ENCODE measurements around the gene PLXNA4.
A peak's percentile ranks its signal among the peaks of the same experiment; 100 is the strongest.

Gene PLXNA4

DNA sequence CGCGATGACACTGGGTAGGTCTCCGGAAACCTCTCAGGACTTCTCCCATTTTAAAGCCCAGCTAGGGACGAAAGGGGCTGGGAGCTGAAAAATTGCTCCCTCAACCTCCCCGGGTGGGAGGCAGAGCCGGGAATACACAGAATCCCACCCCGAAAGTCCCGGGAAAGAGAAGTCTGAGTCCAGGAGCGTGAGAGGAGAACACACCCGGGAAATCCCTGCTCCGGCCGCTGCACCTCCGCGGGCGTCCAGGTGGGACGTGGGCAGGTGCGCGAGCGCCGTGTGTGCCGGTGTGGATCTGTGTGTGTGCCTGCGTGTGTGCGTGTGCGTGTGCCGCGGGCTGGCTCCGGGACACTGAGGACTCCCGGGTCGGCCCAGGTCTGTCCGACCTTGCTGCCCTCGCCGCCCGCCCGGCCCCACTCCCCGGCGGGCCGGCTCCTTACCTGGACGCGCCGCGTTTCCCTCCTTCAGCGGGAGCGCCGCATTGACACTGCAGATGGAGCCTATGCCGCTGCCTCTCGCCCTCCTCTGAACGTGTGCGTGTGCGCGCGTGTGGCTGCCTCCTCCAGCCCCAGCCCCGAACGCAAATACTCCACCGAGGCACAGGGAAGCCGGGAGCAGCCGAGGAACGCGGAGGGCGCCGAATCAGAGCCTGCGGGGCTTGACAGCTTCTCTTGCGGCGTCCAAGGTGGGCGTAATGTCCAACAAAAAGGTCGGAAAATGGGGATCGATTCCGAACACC, at the start of gene PLXNA4:
TSS of gene PLXNA4 (minus strand) at position 489 of the 739 bp plus-strand sequence. CDS start 67,777 bp downstream, outside the sequence.
- Histone ChIP-seq H3K4me3 (peak within 1 kb of the TSS; percentile 9; the same call in 1 of the 2 replicates), H3K4me1 (no peaks in the 10 kb centered on the region), H3K9me3 (no peaks in the 10 kb centered on the region), H3K27me3 (ENCODE audit: low read depth) (peaks cover 71% of the 10 kb centered on the region), H3K36me3 (replicated peaks) (no peaks in the 10 kb centered on the region)
- DNase-seq (ENCODE audit: low spot score in 2 of 2): no peak
- in situ Hi-C loops (cut with MboI; ENCODE audit: low sequenced_read_pairs): loop anchor here (25.0 kb wide), 1 partner anchor 889 kb away; no protein-coding TSS in a partner anchor

DNA sequence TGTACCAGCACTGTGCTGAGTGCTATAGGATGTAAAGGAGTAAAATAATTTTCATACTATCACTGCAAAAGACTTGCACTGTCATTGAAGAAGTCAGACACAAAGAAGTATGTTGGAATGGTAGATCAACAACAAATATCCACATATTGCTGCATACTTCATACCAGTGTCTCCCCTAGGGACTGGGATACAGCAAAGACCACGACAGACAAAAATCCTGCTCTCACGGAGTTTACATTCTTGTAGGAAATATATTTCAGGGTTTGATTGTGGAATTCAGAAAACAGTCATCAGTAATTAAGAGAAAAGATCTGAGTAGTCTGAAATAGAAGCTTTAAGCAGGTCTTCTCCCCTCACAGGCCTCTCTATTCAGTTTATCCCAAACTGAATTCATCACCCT, 49.4 kb upstream of the PLXNA4 start:
- Histone ChIP-seq H3K36me3 (replicated peaks) (no peaks in the 10 kb centered on the region), H3K4me3 (no peak overlapping the region), H3K4me1 (no peaks in the 10 kb centered on the region), H3K27me3 (ENCODE audit: low read depth) (no peaks in the 10 kb centered on the region), H3K9me3 (no peaks in the 10 kb centered on the region)
- in situ Hi-C loops (cut with MboI; ENCODE audit: low sequenced_read_pairs): no loop called here
- DNase-seq (ENCODE audit: low spot score in 2 of 2): no peak

- H3K4me3 ChIP-seq: no peak overlapping the region
- H3K9me3 ChIP-seq: no peaks in the 10 kb centered on the region
- H3K36me3 ChIP-seq (replicated peaks): no peaks in the 10 kb centered on the region
- no peak for DNase-seq (ENCODE audit: low spot score in 2 of 2)
- H3K27me3 ChIP-seq (ENCODE audit: low read depth): peaks cover 8% of the 10 kb centered on the region; the same call in 1 of the 2 replicates
- no peaks in the 10 kb centered on the region for H3K4me1 ChIP-seq
- in situ Hi-C loops (cut with MboI; ENCODE audit: low sequenced_read_pairs): no loop called here
Observed at GRCh38 chr7:132622081-132622480, 45.8 kb upstream of the PLXNA4 start.

- H3K4me1 ChIP-seq: no peaks in the 10 kb centered on the region
- H3K4me3 ChIP-seq: no peak overlapping the region
- no peak for DNase-seq (ENCODE audit: low spot score in 2 of 2)
- in situ Hi-C loops (cut with MboI; ENCODE audit: low sequenced_read_pairs): no loop called here
- no peaks in the 10 kb centered on the region for H3K36me3 ChIP-seq (replicated peaks)
- no peaks in the 10 kb centered on the region for H3K9me3 ChIP-seq
- H3K27me3 ChIP-seq (ENCODE audit: low read depth): peaks cover 12% of the 10 kb centered on the region
Observed at GRCh38 chr7:132619967-132620366, 43.7 kb upstream of the PLXNA4 start.

GRCh38 chr7:132618956-132619305, 42.7 kb upstream of the PLXNA4 start:
- in situ Hi-C loops (cut with MboI; ENCODE audit: low sequenced_read_pairs): no loop called here
- no peak overlapping the region for H3K4me3 ChIP-seq
- no peaks in the 10 kb centered on the region for H3K4me1 ChIP-seq
- H3K27me3 ChIP-seq (ENCODE audit: low read depth): peaks cover 14% of the 10 kb centered on the region
- H3K9me3 ChIP-seq: no peaks in the 10 kb centered on the region
- no peaks in the 10 kb centered on the region for H3K36me3 ChIP-seq (replicated peaks)
- DNase-seq (ENCODE audit: low spot score in 2 of 2): no peak

DNA sequence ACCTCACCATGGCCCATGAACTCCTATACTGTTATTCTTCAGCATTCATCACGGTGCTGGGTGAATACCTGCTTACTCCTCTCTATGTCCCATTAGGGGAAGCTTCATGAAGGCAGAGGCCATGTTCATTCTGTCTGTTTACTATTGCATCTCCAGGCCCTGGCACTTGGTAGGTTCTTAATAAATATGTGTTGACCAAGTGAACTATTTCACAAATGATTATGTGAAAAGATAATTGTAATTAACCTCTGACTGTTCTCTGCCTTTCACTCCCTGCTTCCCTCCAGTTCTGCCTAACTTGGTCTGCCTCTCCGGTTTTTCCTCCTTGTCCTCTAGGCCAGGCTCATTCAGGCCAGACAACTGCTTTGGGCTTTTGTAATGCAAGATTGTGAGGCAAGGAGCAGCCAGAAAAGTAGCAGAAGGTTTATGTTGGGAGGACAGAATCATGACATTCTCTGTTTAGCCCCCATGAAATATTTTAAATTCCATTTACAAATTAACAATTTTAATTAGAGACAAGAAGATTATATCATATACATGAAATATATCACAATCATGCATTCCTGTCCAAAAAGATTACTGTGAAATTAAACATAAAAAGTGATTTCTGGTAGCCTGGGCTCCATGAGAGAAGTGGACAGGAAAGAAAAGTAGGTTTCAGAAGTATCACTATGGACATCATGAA, 42.1 kb upstream of the PLXNA4 start:
- DNase-seq (ENCODE audit: low spot score in 2 of 2): no peak
- Histone ChIP-seq H3K27me3 (ENCODE audit: low read depth) (peaks cover 14% of the 10 kb centered on the region), H3K9me3 (no peaks in the 10 kb centered on the region), H3K36me3 (replicated peaks) (no peaks in the 10 kb centered on the region), H3K4me1 (no peaks in the 10 kb centered on the region), H3K4me3 (no peak overlapping the region)
- in situ Hi-C loops (cut with MboI; ENCODE audit: low sequenced_read_pairs): no loop called here

DNA sequence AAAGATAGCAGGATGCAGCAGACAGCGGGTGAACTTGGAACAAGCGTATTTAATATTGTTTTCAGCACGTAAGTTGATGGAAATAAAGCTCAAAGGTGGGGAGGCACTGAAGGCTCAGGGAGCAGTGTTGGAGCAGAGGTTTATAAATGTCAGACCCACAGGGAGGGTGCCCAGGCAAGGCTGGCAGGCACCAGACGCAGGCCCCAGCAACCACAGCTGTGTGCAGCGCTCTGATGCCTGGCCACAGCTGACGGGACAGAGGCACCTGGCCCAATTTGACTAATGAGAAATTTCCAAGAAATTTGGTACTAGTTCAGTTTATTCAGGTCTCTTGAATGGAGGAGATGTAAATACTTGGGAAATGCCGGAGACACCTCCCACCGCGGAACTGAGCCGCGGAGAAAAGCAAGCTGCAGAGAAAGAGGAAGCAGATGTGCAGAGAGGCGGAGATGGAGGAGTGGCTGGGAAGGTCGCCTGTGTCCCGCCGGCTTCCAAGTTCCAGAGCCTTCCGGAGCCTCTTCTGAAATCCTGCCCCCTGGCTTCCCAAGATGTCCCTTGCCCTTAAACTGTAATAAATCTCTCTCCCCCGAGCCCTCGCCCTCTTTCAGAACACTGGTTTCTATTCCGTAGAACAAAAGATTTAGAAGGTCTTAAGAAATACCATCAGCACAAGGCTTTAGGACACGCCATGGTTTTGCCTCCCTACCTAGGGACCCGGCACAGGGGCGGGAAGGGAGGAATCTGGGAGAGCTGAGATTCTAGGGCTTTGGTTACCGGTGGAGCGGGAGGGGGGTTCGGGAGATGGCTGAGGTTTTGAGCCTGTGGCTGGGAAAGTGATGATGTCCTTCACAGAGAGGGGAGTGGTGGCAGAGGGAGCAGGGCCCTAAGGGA, 38.4 kb upstream of the PLXNA4 start:
- Histone ChIP-seq H3K4me3 (no peak overlapping the region), H3K4me1 (no peaks in the 10 kb centered on the region), H3K9me3 (no peaks in the 10 kb centered on the region), H3K27me3 (ENCODE audit: low read depth) (peaks cover 14% of the 10 kb centered on the region), H3K36me3 (replicated peaks) (no peaks in the 10 kb centered on the region)
- in situ Hi-C loops (cut with MboI; ENCODE audit: low sequenced_read_pairs): no loop called here
- peak in 1 of 2 experiments; percentile 25 for DNase-seq (ENCODE audit: low spot score in 2 of 2)

- DNase-seq (ENCODE audit: low spot score in 2 of 2): no peak
- no peaks in the 10 kb centered on the region for H3K36me3 ChIP-seq (replicated peaks)
- H3K27me3 ChIP-seq (ENCODE audit: low read depth): peaks cover 8% of the 10 kb centered on the region
- H3K4me3 ChIP-seq: no peak overlapping the region
- in situ Hi-C loops (cut with MboI; ENCODE audit: low sequenced_read_pairs): no loop called here
- H3K9me3 ChIP-seq: no peaks in the 10 kb centered on the region
- H3K4me1 ChIP-seq: no peaks in the 10 kb centered on the region
Observed at GRCh38 chr7:132613737-132614136, 37.5 kb upstream of the PLXNA4 start.

DNA sequence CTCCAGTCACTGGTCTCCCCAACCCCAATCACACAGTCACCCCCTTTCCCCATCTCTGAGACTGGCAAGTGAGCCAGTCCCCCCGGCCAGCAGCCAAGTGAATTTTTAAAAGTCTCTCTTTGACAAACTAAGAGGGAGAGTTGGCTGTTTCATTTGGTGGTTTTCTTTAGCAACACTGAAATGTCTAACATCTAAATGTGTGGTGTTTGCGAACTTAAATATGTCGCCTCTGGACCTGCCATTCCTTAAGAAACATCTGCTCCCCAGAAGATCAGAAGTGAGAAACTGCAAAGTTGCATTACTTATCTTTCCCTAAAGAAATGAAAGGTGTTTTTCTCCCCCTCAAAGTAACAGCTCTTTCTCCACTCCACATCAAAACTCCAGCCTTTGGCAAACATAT, 34.7 kb upstream of the PLXNA4 start:
- Histone ChIP-seq H3K4me1 (no peaks in the 10 kb centered on the region), H3K4me3 (no peak overlapping the region), H3K36me3 (replicated peaks) (no peaks in the 10 kb centered on the region), H3K9me3 (no peaks in the 10 kb centered on the region), H3K27me3 (ENCODE audit: low read depth) (peaks cover 7% of the 10 kb centered on the region)
- DNase-seq (ENCODE audit: low spot score in 2 of 2): no peak
- in situ Hi-C loops (cut with MboI; ENCODE audit: low sequenced_read_pairs): no loop called here

GRCh38 chr7:132609906-132610520, 33.7 kb upstream of the PLXNA4 start:
- in situ Hi-C loops (cut with MboI; ENCODE audit: low sequenced_read_pairs): no loop called here
- DNase-seq (ENCODE audit: low spot score in 2 of 2): no peak

DNA sequence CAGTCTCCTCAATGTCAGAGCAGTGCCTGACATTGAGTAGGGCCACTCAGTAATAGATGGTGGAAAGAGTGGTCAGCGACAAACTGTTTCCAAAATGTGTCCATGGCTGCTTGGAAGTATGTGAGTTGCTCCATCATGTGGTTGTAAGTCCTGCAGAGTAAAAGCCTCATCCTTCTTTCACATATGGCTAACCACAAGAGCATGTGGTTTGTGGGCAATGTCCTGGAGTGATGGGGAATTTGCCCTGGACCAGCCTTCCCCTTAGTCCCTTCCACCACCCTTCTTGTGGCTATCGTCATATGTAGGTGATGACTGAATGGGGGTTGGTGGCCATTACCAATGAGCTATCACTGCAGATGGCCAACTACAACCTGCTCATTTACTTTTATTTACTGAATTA, 33.0 kb upstream of the PLXNA4 start:
- Histone ChIP-seq H3K36me3 (replicated peaks) (no peaks in the 10 kb centered on the region), H3K4me3 (no peak overlapping the region), H3K9me3 (no peaks in the 10 kb centered on the region), H3K27me3 (ENCODE audit: low read depth) (no peaks in the 10 kb centered on the region), H3K4me1 (no peaks in the 10 kb centered on the region)
- DNase-seq (ENCODE audit: low spot score in 2 of 2): no peak
- in situ Hi-C loops (cut with MboI; ENCODE audit: low sequenced_read_pairs): no loop called here

More at GRCh38 chr7:132609906-132610520, 33.7 kb upstream of the PLXNA4 start:
- Histone ChIP-seq H3K4me3 (no peak overlapping the region), H3K4me1 (no peaks in the 10 kb centered on the region), H3K27me3 (ENCODE audit: low read depth) (peaks cover 3% of the 10 kb centered on the region), H3K36me3 (replicated peaks) (no peaks in the 10 kb centered on the region), H3K9me3 (no peaks in the 10 kb centered on the region)

GRCh38 chr7:132608523-132608922, 32.3 kb upstream of the PLXNA4 start:
- in situ Hi-C loops (cut with MboI; ENCODE audit: low sequenced_read_pairs): no loop called here
- no peaks in the 10 kb centered on the region for H3K4me1 ChIP-seq
- no peak for DNase-seq (ENCODE audit: low spot score in 2 of 2)
- no peaks in the 10 kb centered on the region for H3K27me3 ChIP-seq (ENCODE audit: low read depth)
- H3K36me3 ChIP-seq (replicated peaks): no peaks in the 10 kb centered on the region
- no peaks in the 10 kb centered on the region for H3K9me3 ChIP-seq
- H3K4me3 ChIP-seq: no peak overlapping the region

- Histone ChIP-seq H3K36me3 (replicated peaks) (no peaks in the 10 kb centered on the region), H3K4me1 (no peaks in the 10 kb centered on the region), H3K9me3 (no peaks in the 10 kb centered on the region), H3K4me3 (no peak overlapping the region), H3K27me3 (ENCODE audit: low read depth) (no peaks in the 10 kb centered on the region)
- in situ Hi-C loops (cut with MboI; ENCODE audit: low sequenced_read_pairs): no loop called here
- no peak for DNase-seq (ENCODE audit: low spot score in 2 of 2)
Observed at GRCh38 chr7:132607656-132608055, 31.4 kb upstream of the PLXNA4 start.
